ENCODE data around the gene AMHR2. TPM values are rescaled to one million over a fixed set of nuclear protein-coding genes. Genes with fewer than 3 reads are reported as not detected.
A peak's percentile ranks its signal among the peaks of the same experiment; 100 is the strongest.

The AMHR2 gene
- total RNA-seq, 1 experiment from 2014 or later = not detected

- Histone ChIP-seq H3K4me1 (ENCODE audit: insufficient read depth, low read length) (no peaks in the 10 kb centered on the region), H4K91ac (ENCODE audit: insufficient read length, low read depth, low read length) (no peak overlapping the region), H4K8ac (replicated peaks; ENCODE audit: insufficient read length, low read depth, low read length) (no peak overlapping the region), H3K23me2 (ENCODE audit: insufficient read length, low read depth, low read length, poor library complexity, severe bottlenecking) (no peaks in the 10 kb centered on the region), H3K23ac (ENCODE audit: insufficient read length, low read depth, low read length) (no peak overlapping the region), H3K27me3 (ENCODE audit: insufficient read depth, low read length) (no peaks in the 10 kb centered on the region), H3T11ph (ENCODE audit: low read length) (no peak overlapping the region), H2BK20ac (ENCODE audit: low read depth, low read length, poor library complexity, severe bottlenecking) (no peak overlapping the region), H2BK12ac (ENCODE audit: insufficient read length, low read depth, low read length) (no peak overlapping the region), H3K18ac (ENCODE audit: insufficient read length, low read depth, low read length) (no peak overlapping the region), H4K5ac (ENCODE audit: insufficient read length, low read depth, low read length) (no peak overlapping the region), H2BK5ac (ENCODE audit: insufficient read length, low read length) (no peak overlapping the region), H3K9me3 (ENCODE audit: control insufficient read depth, low read depth, low read length) (no peaks in the 10 kb centered on the region), H4K20me1 (ENCODE audit: control insufficient read depth, insufficient read depth, insufficient read length) (no peaks in the 10 kb centered on the region), H2BK120ac (ENCODE audit: low read depth, low read length, poor library complexity, severe bottlenecking) (no peak overlapping the region), H3K79me1 (ENCODE audit: insufficient read depth, low read depth, low read length, poor library complexity, severe bottlenecking) (no peaks in the 10 kb centered on the region), H3K4me2 (ENCODE audit: insufficient read depth, insufficient read length, low read length) (no peak overlapping the region), H3K79me2 (ENCODE audit: insufficient read depth, low read length) (no peaks in the 10 kb centered on the region), H2AFZ (ENCODE audit: low read length) (no peak overlapping the region), H3K9ac (ENCODE audit: extremely low read depth, insufficient read length, low read length) (no peak overlapping the region), H3K4ac (ENCODE audit: low read depth, low read length) (no peak overlapping the region), H2BK15ac (ENCODE audit: low read depth, low read length) (no peak overlapping the region), H3K27ac (ENCODE audit: insufficient read length, low read depth, low read length) (no peak overlapping the region), H3K14ac (ENCODE audit: insufficient read depth, low read length) (no peak overlapping the region), H3K56ac (ENCODE audit: insufficient read length, low read depth, low read length) (no peak overlapping the region), H2AK5ac (ENCODE audit: insufficient read length, low read length) (no peak overlapping the region)
- no peaks in the 10 kb centered on the region; a peak in 1 of 5 replicates for H3K9me3 Mint-ChIP-seq
- peaks cover 12 to 26% of the 10 kb centered on the region in 2 experiments for H3K4me1 Mint-ChIP-seq
- H3K27me3 Mint-ChIP-seq (ENCODE audit: low read depth) = peaks cover 3% of the 10 kb centered on the region
- no peak overlapping the region for H3K4me3 Mint-ChIP-seq
- no peaks in the 10 kb centered on the region for H3K36me3 Mint-ChIP-seq (ENCODE audit: insufficient read depth in 1 of 3, low read depth in 3 of 3)
- peak overlapping the region in 1 of 3 experiments; percentile 80; a peak in 2 of 7 replicates for H3K27ac Mint-ChIP-seq
- WGBS (ENCODE audit: extremely low coverage, insufficient read length, low lambda C conversion rate) = no CpG with 5 or more reads among the region's 9 CpGs
- TF ChIP-seq CTCF (conservative IDR thresholded peaks at IDR 0.05) = no peak
- DNase-seq = no peak
These were observed 1.2 kb downstream of the AMHR2 start for GRCh38 chr12:53424626-53425514.
